Inflammatory macrophage (primary cell): Measurements from ENCODE around the gene PRRX2.
"Not testable (repeated sequence)": the region's sequence is repeated elsewhere in the genome, so short reads cannot be mapped to it uniquely, and the experiment has no call there.

ENCODE experiments used
- DNase-seq, 2 donors: peaks; one replicate each; pipeline ENCODE4 v3.0.0-alpha.2; 2020 to 2022

PRRX2 gene

GRCh38 chr9:129655154-129655553 lies 10.3 kb upstream of the PRRX2 start:
- no peak for DNase-seq

GRCh38 chr9:129655696-129656095 lies 9.8 kb upstream of the PRRX2 start:
- DNase-seq: peak; percentile 46 to 73

- DNase-seq: no peak
Measured at GRCh38 chr9:129656795-129657390, 8.6 kb upstream of the PRRX2 start.

- no peak for DNase-seq
Measured at GRCh38 chr9:129661029-129661428, 4.4 kb upstream of the PRRX2 start.

DNA sequence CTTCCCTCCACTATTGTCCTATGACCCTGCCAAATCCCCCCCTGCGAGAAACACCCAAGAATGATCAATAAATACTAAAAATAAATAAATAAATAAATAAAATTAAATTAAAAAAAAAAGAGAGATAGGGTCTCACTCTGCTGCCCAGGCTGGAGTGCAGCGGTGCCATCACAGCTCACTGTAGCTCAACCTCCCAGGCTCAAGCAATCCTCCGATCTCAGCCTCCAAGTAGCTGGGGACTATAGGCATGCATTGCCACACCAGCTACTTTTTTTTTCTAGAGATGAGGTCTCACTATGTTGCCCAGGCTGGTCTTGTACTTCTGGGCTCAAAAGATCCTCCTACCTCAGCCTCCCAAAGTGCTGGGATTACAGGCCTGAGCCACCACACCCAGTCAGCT lies 3.2 kb upstream of the PRRX2 start:
- DNase-seq: not testable (repeated sequence)

DNA sequence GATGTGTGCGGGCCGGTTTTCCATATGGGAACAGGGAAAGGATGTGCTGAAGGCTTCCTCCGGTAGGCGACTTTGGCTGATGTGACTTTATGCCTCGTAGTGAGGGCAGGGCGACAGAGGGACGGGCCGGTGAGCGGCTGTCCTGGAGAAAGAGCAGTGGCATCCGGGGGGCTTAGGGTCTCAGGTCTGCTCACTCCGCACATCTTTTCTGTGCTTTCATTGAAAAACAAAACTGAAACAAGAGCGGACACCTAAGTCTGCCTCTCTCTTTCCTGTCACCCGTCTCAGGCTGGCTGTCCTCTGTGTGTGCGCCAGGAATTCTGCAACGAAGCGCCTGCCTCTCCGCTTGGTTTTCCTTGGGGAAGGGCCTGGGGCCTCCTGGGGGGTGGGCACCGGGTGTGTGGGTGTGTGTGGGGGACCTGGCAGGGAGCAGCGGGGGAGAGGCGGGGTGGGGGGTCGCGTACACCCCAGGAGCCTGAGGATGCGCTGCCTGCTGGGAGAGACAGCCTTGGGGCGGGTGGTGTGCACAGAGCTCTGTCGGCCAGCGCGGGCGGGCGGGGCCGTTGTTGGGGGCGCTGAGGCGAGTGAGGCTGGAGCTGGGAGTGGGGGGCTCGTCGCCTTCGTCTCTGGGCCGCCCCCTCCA lies 580 bp upstream of the PRRX2 start:
- no peak for DNase-seq

GRCh38 chr9:129665814-129666520 lies 520 bp downstream of the PRRX2 start:
- DNase-seq: no peak

DNA sequence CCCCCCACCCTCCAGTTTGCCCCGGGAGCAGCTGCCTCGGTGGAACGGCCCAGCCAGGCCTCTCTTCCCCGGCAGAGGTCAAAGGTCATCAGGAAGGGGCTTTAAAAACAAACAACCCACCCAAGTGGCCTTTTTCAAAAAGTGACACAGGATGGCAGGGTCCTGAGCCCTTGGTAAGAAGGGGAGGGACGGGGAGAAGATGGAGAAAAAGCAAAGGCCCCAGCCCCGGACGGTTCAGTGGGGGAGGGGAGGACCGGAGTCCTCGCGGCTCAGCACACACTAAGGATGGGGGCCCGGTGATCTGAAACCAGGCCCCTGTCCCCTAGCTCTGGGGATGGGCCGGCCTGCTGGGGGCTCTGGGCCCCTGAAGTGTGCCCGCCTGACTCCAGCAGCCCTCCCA lies 1.1 kb downstream of the PRRX2 start:
- no peak for DNase-seq

GRCh38 chr9:129667378-129667777 lies 1.9 kb downstream of the PRRX2 start:
- no peak for DNase-seq

- DNase-seq: no peak
Measured at GRCh38 chr9:129667850-129668249, 2.4 kb downstream of the PRRX2 start.

DNA sequence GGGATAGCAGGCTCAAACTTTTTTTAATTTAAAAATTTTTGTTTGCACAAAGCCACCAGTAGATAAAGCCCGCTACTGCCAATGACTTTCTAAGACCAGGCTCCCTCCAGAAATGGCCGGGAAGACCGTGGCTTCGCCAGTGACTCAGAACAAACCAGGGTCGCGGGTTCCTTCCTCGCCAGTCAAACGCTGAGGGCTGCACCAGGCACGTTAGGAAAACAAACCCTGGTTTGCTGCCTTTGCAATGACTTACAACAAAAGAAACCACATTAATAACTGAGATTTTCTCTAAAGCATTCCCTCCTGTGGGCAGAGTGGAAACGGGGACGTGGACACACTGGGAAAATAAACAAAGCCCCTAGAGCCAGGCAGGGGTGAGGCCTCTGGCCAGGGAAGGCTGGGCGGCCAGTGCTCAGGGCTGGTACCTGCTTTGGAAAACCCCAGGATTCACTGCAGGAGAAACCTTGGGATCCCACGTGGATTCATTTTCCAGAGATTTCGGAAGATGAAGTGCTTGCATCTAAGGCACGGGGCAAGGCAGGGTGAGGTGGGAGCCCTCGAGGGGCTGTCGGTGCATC lies 3.8 kb downstream of the PRRX2 start:
- no peak for DNase-seq

GRCh38 chr9:129669946-129670345 lies 4.5 kb downstream of the PRRX2 start:
- no peak for DNase-seq

- no peak for DNase-seq
Measured at GRCh38 chr9:129671065-129671464, 5.6 kb downstream of the PRRX2 start.

DNA sequence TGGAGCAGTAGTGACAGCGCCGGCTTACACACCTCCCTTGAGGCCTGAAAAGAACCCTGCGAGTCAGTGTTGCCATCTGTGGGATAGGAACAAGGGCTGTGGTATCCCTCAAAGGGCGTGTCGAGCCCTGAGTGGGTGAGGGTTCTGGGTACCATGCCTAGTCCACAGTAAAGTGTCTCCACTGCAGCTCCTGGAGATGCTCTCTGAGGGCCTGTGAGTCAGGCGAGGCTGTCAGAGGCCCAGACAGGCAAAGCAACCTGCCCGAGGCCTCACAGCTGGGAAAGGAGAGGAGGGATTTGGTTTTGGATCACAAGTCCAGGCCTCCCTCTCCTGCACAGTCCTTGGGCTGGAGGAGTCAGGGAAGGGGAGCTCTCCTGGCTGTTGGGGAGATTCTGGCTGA lies 6.1 kb downstream of the PRRX2 start:
- DNase-seq: no peak

DNA sequence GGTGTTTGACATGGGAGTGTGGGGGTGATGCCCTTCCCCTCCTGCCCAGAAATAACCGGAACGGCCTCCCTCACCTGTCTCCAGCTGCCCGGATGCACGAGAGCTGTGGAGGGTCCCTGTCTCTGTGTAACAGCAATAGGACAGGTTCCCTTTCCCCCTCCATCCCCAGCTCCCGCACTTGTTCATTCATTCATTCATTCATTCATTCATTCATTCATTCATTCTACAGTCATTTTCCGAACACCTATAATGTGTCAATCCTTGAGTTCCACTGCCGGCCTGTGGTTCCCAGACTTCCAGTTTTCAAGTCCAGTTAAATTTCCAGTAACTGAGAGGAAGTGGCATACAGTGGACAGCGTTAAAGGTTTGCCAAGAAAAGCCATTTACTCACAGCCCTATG lies 7.3 kb downstream of the PRRX2 start:
- no peak for DNase-seq

DNA sequence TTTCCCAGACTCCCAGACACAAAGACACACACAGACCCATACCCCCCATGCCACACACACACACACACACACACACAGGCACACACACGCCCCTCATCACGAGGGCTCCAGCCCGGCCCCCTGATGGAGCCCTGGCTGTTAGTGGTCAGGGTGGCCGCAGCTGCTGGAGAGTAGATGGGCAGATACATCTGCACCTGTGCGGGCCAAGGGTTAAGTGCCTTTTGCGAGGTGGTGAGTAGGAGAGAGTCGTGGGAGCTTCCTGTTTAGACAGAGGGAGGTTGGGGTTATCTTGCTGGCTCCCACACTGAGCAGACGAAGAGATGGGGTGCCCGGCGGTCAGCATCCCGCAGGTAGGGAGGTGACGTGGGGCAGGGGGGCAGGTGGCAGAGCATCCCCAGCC lies 8.2 kb downstream of the PRRX2 start:
- no peak for DNase-seq

GRCh38 chr9:129674229-129674628 lies 8.8 kb downstream of the PRRX2 start:
- no peak for DNase-seq

GRCh38 chr9:129675620-129676019 lies 10.2 kb downstream of the PRRX2 start:
- DNase-seq: no peak

GRCh38 chr9:129676287-129676686 lies 10.8 kb downstream of the PRRX2 start:
- no peak for DNase-seq

DNA sequence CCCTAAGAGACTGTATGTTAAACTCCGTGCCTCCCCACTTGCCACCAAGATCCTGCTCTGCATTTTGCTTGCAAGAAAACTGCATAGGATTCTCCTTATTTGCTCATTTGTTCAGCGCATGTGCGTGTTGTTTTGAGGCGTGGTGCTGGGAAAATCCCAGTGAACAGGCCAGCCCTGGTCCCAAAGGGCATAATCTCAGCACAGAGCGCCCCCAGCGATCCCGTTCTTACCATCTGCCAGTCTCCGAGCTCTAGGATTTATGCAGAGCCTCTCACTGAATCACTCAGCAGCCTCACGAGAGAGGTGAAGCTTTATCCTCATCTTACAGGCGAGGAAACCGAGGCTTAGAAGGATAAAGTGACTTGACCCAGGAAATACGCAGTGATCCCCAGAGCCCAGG lies 11.5 kb downstream of the PRRX2 start:
- no peak for DNase-seq

- no peak for DNase-seq
Measured at GRCh38 chr9:129677456-129677855, 12.0 kb downstream of the PRRX2 start.

- no peak for DNase-seq
Measured at GRCh38 chr9:129678844-129679243, 13.4 kb downstream of the PRRX2 start.

- DNase-seq: no peak
Measured at GRCh38 chr9:129679537-129679936, 14.1 kb downstream of the PRRX2 start.

DNA sequence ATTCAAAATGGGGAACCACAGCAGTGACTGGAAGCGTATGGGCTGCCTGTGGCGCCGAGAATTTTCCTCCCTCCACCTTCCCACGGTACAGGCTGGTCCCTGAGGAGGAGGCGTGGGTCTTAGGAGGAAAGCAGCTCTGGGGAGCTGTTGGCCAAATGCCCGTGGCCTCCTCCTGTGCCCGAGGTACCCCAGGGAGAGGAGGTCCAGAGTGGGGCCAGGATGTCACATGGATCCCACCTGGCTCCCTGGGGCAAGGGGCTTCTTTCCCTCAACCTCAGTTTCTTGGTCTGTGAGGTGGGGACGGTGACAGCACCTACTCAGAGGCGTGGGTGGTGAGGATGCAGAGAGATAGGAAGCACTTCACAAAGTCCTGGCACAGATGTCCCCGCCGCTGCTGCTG lies 16.5 kb downstream of the PRRX2 start:
- DNase-seq: no peak
